ENCODE data around the gene GPC6.

DNA sequence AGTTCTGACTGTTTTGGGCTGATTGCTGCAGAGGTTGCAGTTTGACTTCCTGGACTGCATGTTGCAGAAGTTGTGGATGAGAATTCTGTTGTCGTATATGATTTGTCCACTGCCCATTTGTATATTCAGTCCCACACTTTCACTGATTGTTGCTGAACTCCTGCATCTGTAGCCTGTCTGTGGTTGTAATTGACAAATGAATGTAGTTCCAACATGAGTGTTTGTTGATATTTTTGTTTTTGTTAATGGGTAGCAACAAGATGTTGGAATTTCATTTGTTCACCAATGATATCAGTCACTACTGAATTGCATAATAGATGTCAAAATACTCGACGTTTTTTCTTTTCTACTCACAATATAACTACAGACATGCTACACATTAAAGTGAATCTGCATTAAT, 719.0 kb downstream of the GPC6 start:
- TF ChIP-seq, protein P1, sequence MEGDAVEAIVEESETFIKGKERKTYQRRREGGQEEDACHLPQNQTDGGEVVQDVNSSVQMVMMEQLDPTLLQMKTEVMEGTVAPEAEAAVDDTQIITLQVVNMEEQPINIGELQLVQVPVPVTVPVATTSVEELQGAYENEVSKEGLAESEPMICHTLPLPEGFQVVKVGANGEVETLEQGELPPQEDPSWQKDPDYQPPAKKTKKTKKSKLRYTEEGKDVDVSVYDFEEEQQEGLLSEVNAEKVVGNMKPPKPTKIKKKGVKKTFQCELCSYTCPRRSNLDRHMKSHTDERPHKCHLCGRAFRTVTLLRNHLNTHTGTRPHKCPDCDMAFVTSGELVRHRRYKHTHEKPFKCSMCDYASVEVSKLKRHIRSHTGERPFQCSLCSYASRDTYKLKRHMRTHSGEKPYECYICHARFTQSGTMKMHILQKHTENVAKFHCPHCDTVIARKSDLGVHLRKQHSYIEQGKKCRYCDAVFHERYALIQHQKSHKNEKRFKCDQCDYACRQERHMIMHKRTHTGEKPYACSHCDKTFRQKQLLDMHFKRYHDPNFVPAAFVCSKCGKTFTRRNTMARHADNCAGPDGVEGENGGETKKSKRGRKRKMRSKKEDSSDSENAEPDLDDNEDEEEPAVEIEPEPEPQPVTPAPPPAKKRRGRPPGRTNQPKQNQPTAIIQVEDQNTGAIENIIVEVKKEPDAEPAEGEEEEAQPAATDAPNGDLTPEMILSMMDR (IDR thresholded peaks at IDR 0.05; ENCODE audit: low read depth, low read length), result no peak
- no peak for TF ChIP-seq MYC (IDR thresholded peaks at IDR 0.05; ENCODE audit: low read depth, low read length)

Measured in NB4 (cell line).